Measurements from ENCODE around the gene TMEM109. TPM values are rescaled to one million over a fixed set of nuclear protein-coding genes. Genes with fewer than 3 reads are reported as not detected.
"Not testable (repeated sequence)": the region's sequence is repeated elsewhere in the genome, so short reads cannot be mapped to it uniquely, and the experiment has no call there.

Gene TMEM109
- total RNA-seq, 1 experiment from 2014 or later, result 27.2 TPM

- not testable (repeated sequence) for DNase-seq (ENCODE audit: extremely low read depth, low read depth)
These were observed 4.2 kb upstream of the TMEM109 start for GRCh38 chr11:60909680-60910280.

- no peak for DNase-seq (ENCODE audit: extremely low read depth, low read depth)
These were observed 3.7 kb upstream of the TMEM109 start for GRCh38 chr11:60910281-60910687.

- no peak for DNase-seq (ENCODE audit: extremely low read depth, low read depth)
These were observed 3.1 kb upstream of the TMEM109 start for GRCh38 chr11:60910711-60911380.

- DNase-seq (ENCODE audit: extremely low read depth, low read depth), result no peak
These were observed 1.6 kb upstream of the TMEM109 start for GRCh38 chr11:60912223-60912850.

- DNase-seq (ENCODE audit: extremely low read depth, low read depth), result no peak
These were observed 968 bp upstream of the TMEM109 start for GRCh38 chr11:60912851-60913528.

DNA sequence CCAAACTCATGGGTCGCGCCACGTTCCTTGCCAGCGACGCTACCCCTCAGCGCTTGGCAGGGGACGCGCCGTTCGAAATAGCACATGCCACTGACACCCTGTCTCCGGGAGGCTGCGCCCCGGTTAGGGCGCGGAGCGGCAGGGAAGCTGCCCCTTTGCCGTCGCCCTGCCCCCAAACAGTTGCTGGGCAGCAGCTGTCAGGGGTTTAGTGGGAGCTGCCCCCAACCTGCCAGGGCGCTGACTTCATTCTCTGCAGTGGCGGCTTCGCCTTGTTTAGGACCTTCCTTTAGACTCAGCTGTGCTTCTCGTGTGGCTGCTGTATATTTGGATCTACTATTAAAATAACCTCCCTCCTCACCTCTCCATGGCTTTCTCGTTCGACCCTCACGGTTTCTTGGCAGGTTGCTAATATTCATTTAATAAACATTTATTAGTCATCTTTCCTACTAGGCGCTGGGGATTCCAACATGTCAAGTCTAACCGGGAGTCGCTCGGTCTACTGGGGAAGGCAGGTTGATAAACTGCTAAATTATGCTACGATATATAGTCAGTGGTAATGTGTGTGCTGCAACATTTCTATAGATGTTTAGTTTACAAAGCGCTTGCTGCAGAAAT, 782 bp downstream of the TMEM109 start:
- no peak for DNase-seq (ENCODE audit: extremely low read depth, low read depth)

DNA sequence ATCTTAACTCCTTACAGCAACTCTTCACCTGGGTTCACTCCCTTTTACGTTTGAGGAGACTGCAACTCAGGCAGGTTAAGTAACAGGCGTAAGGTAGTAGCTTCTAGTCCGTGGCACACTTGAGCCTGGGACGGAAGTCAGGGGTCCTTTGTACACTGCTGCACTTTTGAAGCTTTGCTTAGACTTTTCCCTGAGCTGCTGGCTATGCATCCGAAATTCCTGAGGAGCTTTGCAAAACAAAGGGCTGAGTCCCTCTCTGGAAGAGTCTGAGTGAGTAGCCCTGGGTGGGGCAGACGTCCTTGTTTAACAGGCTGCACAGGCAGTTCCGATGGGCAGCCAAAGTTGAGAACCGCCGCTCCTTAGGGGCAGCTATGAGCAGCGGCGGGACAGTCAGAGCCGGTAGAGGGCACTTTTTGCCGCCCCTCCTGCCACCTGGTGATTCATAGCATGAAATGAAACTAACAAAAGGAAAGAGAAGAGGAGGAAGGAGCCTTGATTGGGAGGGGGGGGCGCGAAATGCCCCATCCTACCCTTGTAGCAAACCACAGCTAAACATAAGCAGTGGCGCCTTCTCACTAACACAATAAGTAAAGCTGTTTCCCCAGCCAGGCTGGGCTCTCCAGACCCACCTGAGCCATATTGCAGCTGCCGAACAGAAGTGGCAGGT, 1.4 kb downstream of the TMEM109 start:
- no peak for DNase-seq (ENCODE audit: extremely low read depth, low read depth)

- DNase-seq (ENCODE audit: extremely low read depth, low read depth), result no peak
These were observed 2.8 kb downstream of the TMEM109 start for GRCh38 chr11:60916669-60917206.

- no peak for DNase-seq (ENCODE audit: extremely low read depth, low read depth)
These were observed 3.3 kb downstream of the TMEM109 start for GRCh38 chr11:60917267-60917666.

- no peak for DNase-seq (ENCODE audit: extremely low read depth, low read depth)
These were observed 4.4 kb downstream of the TMEM109 start for GRCh38 chr11:60918251-60918938.

- DNase-seq (ENCODE audit: extremely low read depth, low read depth), result no peak
These were observed 4.9 kb downstream of the TMEM109 start for GRCh38 chr11:60918939-60919265.

- DNase-seq (ENCODE audit: extremely low read depth, low read depth), result no peak
These were observed 5.4 kb downstream of the TMEM109 start for GRCh38 chr11:60919320-60919719.

GRCh38 chr11:60919956-60920355, 6.0 kb downstream of the TMEM109 start:
- DNase-seq (ENCODE audit: extremely low read depth, low read depth), result no peak

GRCh38 chr11:60921259-60921658, 7.3 kb downstream of the TMEM109 start:
- DNase-seq (ENCODE audit: extremely low read depth, low read depth), result no peak

GRCh38 chr11:60921777-60922335, 7.9 kb downstream of the TMEM109 start:
- no peak for DNase-seq (ENCODE audit: extremely low read depth, low read depth)

- no peak for DNase-seq (ENCODE audit: extremely low read depth, low read depth)
These were observed 8.9 kb downstream of the TMEM109 start for GRCh38 chr11:60922906-60923305.

DNA sequence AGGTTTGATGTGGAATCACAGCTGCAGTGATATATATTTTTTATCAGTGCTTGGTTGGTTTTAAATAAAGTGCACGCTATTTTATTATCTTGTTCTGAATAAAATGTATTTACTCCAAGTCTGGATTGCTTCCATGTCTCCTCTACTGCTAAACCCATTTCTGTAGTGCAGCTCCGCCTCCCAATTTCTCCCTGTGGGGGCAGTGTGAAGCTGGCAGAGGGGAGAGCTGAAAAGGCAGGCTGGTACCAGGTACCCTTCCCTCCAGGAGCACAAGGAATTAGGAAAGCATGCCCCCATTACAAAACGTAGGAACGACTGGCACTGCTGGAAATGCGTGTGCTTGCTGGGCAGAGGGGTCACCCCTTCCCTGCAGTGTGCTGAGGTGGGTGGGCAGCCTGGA, 9.4 kb downstream of the TMEM109 start:
- no peak for DNase-seq (ENCODE audit: extremely low read depth, low read depth)

GRCh38 chr11:60923800-60924109, 9.8 kb downstream of the TMEM109 start:
- no peak for DNase-seq (ENCODE audit: extremely low read depth, low read depth)

DNA sequence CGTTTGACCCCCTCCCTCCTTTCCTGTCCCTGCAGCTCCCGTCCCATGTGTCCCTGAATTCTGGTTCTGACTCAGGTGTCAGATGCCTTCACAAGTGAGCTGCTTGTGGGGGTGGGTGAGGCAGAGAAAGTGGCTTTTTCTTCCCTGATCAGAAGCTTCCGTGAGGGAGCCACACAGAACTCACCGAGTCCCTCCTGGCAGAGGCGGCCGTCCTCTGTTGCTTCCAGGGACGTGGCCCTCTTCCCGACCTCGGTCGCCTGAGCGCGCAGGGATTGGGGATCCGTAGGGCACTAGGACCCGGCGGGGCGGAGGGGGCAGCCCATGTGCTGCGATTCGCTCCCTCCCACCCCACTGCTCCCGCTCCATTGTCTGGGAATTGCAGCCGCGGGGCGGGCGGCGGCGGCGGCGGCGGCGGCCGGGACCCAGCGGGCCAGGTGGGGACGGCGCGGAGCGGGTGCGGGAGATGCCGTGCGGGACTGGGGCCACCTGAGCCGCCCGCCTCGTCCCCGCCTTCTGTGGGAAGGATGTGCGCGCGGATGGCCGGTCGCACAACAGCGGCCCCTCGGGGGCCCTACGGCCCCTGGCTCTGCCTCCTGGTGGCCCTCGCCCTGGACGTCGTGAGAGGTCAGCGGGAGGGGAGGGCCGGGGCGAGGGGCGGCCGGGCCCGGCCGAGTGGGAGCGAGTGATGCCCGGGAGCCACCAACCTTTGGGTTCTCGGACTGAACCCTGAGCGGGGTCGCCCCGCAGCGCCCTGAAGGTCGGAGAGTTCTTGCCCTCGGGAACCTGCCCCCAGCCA, 10.3 kb downstream of the TMEM109 start, which contains the start of gene TMEM132A:
TSS of gene TMEM132A (plus strand) at position 351 of the 796 bp plus-strand sequence. CDS start at position 525, 174 bp downstream.
- DNase-seq (ENCODE audit: extremely low read depth, low read depth), result peak; percentile 62

All from NCI-H460 (cell line).